HepG2 (cell line): Measurements from ENCODE around the gene WDR73.

Source experiments
- CBX5 ChIP-seq: sonication (generic); formaldehyde crosslinking; IDR thresholded peaks from 2 replicates; pipeline ENCODE4 v1.4.0; 2020; ENCODE audit warnings: missing genetic modification reagents, borderline replicate concordance
- CTCF ChIP-seq: sonication (generic); formaldehyde crosslinking; IDR thresholded peaks from 2 replicates; pipeline ENCODE4 v1.5.0; 2020; ENCODE audit warnings: mild to moderate bottlenecking, missing genetic modification reagents, moderate library complexity
- HNF4G ChIP-seq, 2 experiments: sonication (generic) in 1 of 2; formaldehyde crosslinking in 1 of 2; IDR thresholded peaks; 2 replicates each; pipeline versions ENCODE4 v1.4.0 to v1.6.1; 2011 to 2020; ENCODE audit warnings: borderline replicate concordance in 2 of 2, low read depth in 2 of 2, mild to moderate bottlenecking in 2 of 2, low read length in 1 of 2, missing genetic modification reagents in 1 of 2, moderate library complexity in 1 of 2
- MTA3 ChIP-seq: sonication (generic); formaldehyde crosslinking; IDR thresholded peaks from 2 replicates; pipeline ENCODE4 v1.4.0; 2020; ENCODE audit warnings: missing genetic modification reagents
- NRL ChIP-seq: sonication (generic); formaldehyde crosslinking; IDR thresholded peaks from 2 replicates; pipeline ENCODE4 v1.5.0; 2020; ENCODE audit warnings: missing genetic modification reagents, mild to moderate bottlenecking, moderate library complexity, borderline replicate concordance
- PHF21A ChIP-seq: sonication (generic); formaldehyde crosslinking; IDR thresholded peaks from 2 replicates; pipeline ENCODE4 v1.5.0; 2020; ENCODE audit warnings: mild to moderate bottlenecking, missing genetic modification reagents
- POLR2AphosphoS5 ChIP-seq: IDR thresholded peaks from 2 replicates; pipeline ENCODE4 v1.6.1; 2012; ENCODE audit warnings: low read depth, low read length
- TOE1 ChIP-seq: sonication (generic); formaldehyde crosslinking; IDR thresholded peaks from 2 replicates; pipeline ENCODE4 v1.4.0; 2020; ENCODE audit warnings: mild to moderate bottlenecking, missing genetic modification reagents
- U2AF1 ChIP-seq: fragments of 200-400 bp; formaldehyde crosslinking; optimal IDR thresholded peaks from 2 replicates; pipeline ENCODE3; 2017; ENCODE audit warnings: mild to moderate bottlenecking, low read depth, low read length
- YEATS2 ChIP-seq: sonication (generic); formaldehyde crosslinking; IDR thresholded peaks from 2 replicates; pipeline ENCODE4 v1.4.0; 2020; ENCODE audit warnings: missing genetic modification reagents, borderline replicate concordance

DNA sequence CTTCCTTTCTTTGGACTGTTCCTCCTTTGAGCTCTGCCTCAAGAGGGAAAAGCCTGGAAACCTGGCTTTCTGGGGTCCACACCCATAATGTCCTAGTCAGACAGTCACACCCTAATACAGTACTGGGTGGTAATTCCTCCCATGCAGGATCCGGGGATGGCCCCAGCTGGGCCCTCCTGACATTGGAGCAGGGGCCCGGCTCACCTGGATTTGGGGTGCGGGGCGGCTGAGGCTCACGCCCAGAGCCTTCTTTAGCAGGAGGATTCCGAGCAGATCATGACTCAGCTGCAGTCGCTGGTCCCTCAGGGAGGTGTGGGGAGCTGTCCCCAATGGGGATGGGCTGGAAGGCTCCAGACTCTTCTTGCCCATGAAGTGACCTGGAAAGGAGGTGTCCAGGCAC, 2.9 kb upstream of the WDR73 start:
- no peak for TF ChIP-seq YEATS2
- TF ChIP-seq CTCF (CRISPR knock-in tag): no peak
- no peak for TF ChIP-seq POLR2AphosphoS5
- TF ChIP-seq NRL: no peak
- TF ChIP-seq HNF4G (IDR thresholded peaks at IDR 0.05; ENCODE audit: borderline replicate concordance, low read depth, low read length): no peak
- no peak for TF ChIP-seq HNF4G (CRISPR knock-in tag; IDR thresholded peaks at IDR 0.05; ENCODE audit: borderline replicate concordance, low read depth)
- no peak for TF ChIP-seq TOE1 (CRISPR knock-in tag)
- TF ChIP-seq PHF21A: no peak
- no peak for TF ChIP-seq U2AF1
- no peak for TF ChIP-seq MTA3
- TF ChIP-seq CBX5 (CRISPR knock-in tag): no peak
